Measurements from ENCODE around the gene TRAPPC4. TPM values are rescaled to one million over a fixed set of nuclear protein-coding genes. Genes with fewer than 3 reads are reported as not detected.

Gene TRAPPC4
- total RNA-seq, 3 donors from 2014 or later, result 52.6 to 63.7 (median 60.0) TPM

DNA sequence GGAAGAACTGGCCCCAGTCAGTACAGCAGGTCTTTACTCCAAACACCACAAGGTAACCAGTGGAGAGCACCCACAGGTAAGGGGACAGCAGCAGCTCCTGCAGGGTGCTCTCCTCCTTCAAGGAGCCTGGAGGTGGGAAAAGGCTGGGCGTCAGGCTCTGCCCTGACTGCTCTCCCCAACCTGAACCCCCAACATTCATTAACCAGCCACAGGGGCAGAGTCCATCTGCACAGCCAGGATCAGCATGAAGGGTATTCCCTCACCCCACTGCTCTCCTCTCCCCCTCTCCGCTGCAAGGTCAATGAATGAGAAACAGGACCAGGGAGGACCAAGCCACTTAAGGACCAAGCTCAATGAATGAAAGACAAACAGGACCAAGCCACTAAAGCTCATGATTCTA, 8.4 kb downstream of the TRAPPC4 start:
- no peak for DNase-seq (ENCODE audit: low spot score in 2 of 2)
- peaks cover 0 to 19% of the 10 kb centered on the region in 2 donors for H3K4me1 ChIP-seq
- no peaks in the 10 kb centered on the region for H3K27me3 ChIP-seq
- no peak overlapping the region for H3K27ac ChIP-seq
- H3K36me3 ChIP-seq, result no peaks in the 10 kb centered on the region
- TF ChIP-seq, protein P1, sequence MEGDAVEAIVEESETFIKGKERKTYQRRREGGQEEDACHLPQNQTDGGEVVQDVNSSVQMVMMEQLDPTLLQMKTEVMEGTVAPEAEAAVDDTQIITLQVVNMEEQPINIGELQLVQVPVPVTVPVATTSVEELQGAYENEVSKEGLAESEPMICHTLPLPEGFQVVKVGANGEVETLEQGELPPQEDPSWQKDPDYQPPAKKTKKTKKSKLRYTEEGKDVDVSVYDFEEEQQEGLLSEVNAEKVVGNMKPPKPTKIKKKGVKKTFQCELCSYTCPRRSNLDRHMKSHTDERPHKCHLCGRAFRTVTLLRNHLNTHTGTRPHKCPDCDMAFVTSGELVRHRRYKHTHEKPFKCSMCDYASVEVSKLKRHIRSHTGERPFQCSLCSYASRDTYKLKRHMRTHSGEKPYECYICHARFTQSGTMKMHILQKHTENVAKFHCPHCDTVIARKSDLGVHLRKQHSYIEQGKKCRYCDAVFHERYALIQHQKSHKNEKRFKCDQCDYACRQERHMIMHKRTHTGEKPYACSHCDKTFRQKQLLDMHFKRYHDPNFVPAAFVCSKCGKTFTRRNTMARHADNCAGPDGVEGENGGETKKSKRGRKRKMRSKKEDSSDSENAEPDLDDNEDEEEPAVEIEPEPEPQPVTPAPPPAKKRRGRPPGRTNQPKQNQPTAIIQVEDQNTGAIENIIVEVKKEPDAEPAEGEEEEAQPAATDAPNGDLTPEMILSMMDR (IDR thresholded peaks at IDR 0.05), result no peak
- TF ChIP-seq POLR2A (IDR thresholded peaks at IDR 0.05), result no peak
- H3K4me3 ChIP-seq, result no peak overlapping the region
- intact Hi-C loops (cut with DNase I; ENCODE audit: low total_unique reads), result no loop called here
- no peaks in the 10 kb centered on the region for H3K9me3 ChIP-seq

DNA sequence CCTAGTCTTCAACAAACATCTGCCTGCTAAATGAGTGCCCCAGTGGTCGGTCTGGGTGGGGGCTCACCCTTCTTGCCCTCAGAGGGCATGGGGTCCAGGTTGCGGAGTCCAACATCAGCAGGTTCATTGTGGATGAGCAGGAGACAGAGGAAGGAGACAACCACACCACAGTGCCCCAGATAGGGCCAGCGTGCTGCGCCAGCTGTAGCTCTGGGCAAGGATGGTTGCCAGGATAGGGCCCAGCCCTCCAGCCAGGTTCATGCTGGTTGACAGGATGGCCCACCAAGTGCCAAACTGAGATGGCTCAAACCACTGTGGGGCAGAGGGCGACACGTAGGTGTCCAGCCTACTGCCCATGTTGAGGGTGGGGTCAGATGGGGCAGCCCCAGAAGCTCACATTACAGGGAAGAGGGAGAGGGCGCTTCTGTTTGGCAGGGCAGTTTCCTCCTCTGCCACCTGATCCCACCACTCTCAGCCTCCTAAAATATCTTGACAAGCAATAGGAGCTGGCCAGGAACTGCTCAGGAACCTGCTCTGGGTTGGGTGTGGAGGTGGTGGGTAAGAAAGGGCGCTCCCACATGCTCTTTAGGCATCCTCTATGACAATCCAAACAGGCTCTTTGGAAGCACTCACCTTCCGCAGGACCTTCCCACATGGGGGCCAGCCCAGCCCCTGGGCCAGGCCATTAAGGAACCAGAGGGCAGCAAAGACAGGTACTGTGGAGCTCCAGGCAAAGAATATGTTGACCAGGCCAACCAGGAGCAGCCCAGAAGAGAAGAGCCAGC, 9.2 kb downstream of the TRAPPC4 start:
- Histone ChIP-seq H3K4me1 (peaks cover 0 to 19% of the 10 kb centered on the region in 2 donors), H3K27me3 (no peaks in the 10 kb centered on the region), H3K36me3 (no peaks in the 10 kb centered on the region), H3K27ac (no peak overlapping the region), H3K9me3 (no peaks in the 10 kb centered on the region), H3K4me3 (no peak overlapping the region)
- intact Hi-C loops (cut with DNase I; ENCODE audit: low total_unique reads), result no loop called here
- DNase-seq (ENCODE audit: low spot score in 2 of 2), result no peak
- TF ChIP-seq POLR2AphosphoS5 (IDR thresholded peaks at IDR 0.05) (no peak), POLR2A (IDR thresholded peaks at IDR 0.05) (no peak)
- TF ChIP-seq, protein P1 (IDR thresholded peaks at IDR 0.05), result no peak

DNA sequence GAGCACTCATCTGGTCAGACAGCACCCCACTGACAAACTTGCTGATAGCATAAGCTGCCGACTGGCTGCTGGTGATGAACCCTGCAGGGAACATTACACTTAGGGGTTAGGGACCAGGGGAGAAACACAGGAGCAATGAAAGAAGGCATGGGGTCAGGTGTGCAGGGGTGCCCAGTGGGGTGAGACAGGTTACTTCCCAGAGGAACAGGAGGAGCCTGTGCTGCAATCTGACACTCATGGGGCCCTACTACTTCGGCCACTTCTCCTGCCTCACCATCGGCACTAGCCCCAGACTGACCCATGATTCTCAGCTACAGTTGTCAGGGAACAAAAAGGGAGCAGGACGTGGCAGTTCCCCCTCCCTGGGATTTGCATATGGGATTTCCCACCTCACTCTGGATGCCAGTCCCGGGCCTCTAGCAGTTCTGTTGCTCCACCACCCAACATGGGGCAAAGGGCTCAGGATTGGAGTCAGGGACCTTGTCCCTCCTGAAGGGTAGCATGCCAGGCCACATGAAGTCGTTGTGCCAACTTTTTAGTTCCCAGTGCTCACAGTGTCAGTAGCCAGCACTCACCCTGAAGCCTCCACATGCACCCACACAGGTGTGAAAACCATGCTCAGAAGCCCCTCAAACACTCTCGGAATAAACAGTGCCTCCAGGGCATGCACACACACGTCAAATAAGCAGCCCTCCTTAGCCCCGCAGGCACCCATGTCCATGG, 9.9 kb downstream of the TRAPPC4 start:
- DNase-seq (ENCODE audit: low spot score in 2 of 2), result no peak
- peak overlapping the region; percentile 86 to 90 for H3K27ac ChIP-seq
- H3K4me1 ChIP-seq, result peaks cover 0 to 19% of the 10 kb centered on the region in 2 donors
- H3K9me3 ChIP-seq, result no peaks in the 10 kb centered on the region
- no peaks in the 10 kb centered on the region for H3K27me3 ChIP-seq
- intact Hi-C loops (cut with DNase I; ENCODE audit: low total_unique reads), result no loop called here
- no peak for TF ChIP-seq POLR2AphosphoS5 (IDR thresholded peaks at IDR 0.05)
- TF ChIP-seq POLR2A (IDR thresholded peaks at IDR 0.05), result no peak
- TF ChIP-seq, protein P1 (IDR thresholded peaks at IDR 0.05), result no peak
- no peaks in the 10 kb centered on the region for H3K36me3 ChIP-seq
- H3K4me3 ChIP-seq, result no peak overlapping the region

DNA sequence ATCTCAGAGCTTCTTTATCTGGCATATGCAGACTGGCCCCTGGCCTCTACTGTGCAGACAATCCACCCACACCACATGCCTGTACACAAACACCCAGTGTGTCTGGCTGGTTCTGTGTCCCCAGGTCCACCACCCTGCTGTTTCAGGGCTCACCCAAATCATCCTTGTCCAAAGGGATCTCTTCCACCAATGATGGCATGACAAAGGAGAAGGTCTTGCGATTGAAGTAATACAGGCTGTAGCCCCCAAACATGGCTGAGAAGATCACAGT, 10.4 kb downstream of the TRAPPC4 start:
- Histone ChIP-seq H3K27ac (peak overlapping the region; percentile 86 to 90), H3K4me1 (peaks cover 0 to 19% of the 10 kb centered on the region in 2 donors), H3K27me3 (no peaks in the 10 kb centered on the region), H3K9me3 (no peaks in the 10 kb centered on the region), H3K4me3 (peak overlapping the region in 2 of 3 donors; percentile 81 to 86), H3K36me3 (no peaks in the 10 kb centered on the region)
- intact Hi-C loops (cut with DNase I; ENCODE audit: low total_unique reads), result no loop called here
- no peak for TF ChIP-seq POLR2AphosphoS5 (IDR thresholded peaks at IDR 0.05)
- TF ChIP-seq, protein P1 (IDR thresholded peaks at IDR 0.05), result no peak
- no peak for TF ChIP-seq POLR2A (IDR thresholded peaks at IDR 0.05)
- DNase-seq (ENCODE audit: low spot score in 2 of 2), result no peak

DNA sequence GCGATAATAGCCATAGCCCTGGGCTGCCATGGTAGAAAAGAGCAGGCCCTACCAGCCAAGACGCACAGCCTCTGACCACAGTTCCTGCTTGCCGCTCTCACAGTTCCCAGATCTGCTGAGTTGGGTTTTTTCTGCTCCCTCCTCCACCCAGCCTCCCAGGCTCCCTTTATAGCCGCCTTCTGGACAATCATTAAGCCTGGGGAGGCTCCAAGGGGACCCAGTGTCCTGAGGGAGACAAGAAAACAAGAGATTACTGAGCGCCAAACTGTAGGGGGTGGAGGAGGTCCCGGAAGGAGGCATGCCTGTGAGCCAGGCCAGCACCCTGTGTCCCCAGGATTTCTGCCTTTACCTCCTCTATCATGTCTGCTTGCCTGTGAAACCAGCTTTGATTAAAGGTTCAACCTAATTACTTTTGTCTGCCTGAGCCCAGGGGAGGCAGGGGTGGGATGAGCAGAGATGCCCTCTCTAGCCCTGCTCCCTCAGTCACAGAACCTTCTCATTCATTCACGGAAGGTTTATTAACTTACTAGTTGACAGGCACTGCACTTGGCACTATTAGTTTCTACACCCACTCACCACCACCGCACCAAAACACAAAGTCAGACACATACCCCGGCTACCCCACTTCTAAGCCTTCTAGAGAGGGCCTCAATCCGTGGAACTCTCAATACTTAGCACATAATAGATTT, 10.9 kb downstream of the TRAPPC4 start:
- intact Hi-C loops (cut with DNase I; ENCODE audit: low total_unique reads), result no loop called here
- no peak for DNase-seq (ENCODE audit: low spot score in 2 of 2)
- H3K36me3 ChIP-seq, result no peaks in the 10 kb centered on the region
- no peak for TF ChIP-seq POLR2AphosphoS5 (IDR thresholded peaks at IDR 0.05)
- TF ChIP-seq POLR2A (IDR thresholded peaks at IDR 0.05), result no peak
- TF ChIP-seq, protein P1 (IDR thresholded peaks at IDR 0.05), result no peak
- H3K27ac ChIP-seq, result peak overlapping the region; percentile 86 to 90
- H3K4me1 ChIP-seq, result peaks cover 0 to 19% of the 10 kb centered on the region in 2 donors
- H3K4me3 ChIP-seq, result peak overlapping the region; percentile 62 to 86 (median 81)
- no peaks in the 10 kb centered on the region for H3K27me3 ChIP-seq
- no peaks in the 10 kb centered on the region for H3K9me3 ChIP-seq
